ENCODE measurements around the gene DOHH. TPM values are rescaled to one million over a fixed set of nuclear protein-coding genes. Genes with fewer than 3 reads are reported as not detected.

DOHH gene
- total and polyA plus RNA-seq, 4 donors: 1.4 to 12.0 (median 9.2) TPM

GRCh38 chr19:3533563-3534216 is 33.2 kb upstream of the DOHH start:
- Histone ChIP-seq H3K9ac (ENCODE audit: low read depth in 1 of 2, low read length in 2 of 2) (no peak overlapping the region), H3K27ac (ENCODE audit: low read depth in 1 of 2, low read length in 2 of 2) (no peak overlapping the region), H3K9me3 (ENCODE audit: control insufficient read depth in 4 of 4, low read length in 3 of 4) (no peaks in the 10 kb centered on the region), H3K36me3 (ENCODE audit: control insufficient read depth in 4 of 4, insufficient read depth in 3 of 4, low read depth in 1 of 4, low read length in 3 of 4) (peaks cover 8 to 66% (median 29%) of the 10 kb centered on the region in 4 donors), H3K4me3 (ENCODE audit: low read depth in 1 of 3, low read length in 3 of 3) (no peak overlapping the region), H3K4me1 (ENCODE audit: control insufficient read depth in 4 of 4, insufficient read depth in 4 of 4, low read length in 3 of 4) (no peaks in the 10 kb centered on the region), H3K27me3 (ENCODE audit: control insufficient read depth in 4 of 4, insufficient read depth in 4 of 4, low read length in 3 of 4) (no peaks in the 10 kb centered on the region)
- 83% methylated on average over 12 of the region's 12 CpGs for WGBS
- TF ChIP-seq TAF1 (conservative IDR thresholded peaks at IDR 0.05) (no peak), MAX (IDR thresholded peaks at IDR 0.05) (no peak), CTCF (IDR thresholded peaks at IDR 0.05; ENCODE audit: low read depth, low read length, missing input control) (no peak), HNF4G (IDR thresholded peaks at IDR 0.05) (no peak), FOXA2 (IDR thresholded peaks at IDR 0.05) (no peak), RXRA (IDR thresholded peaks at IDR 0.05) (no peak), EGR1 (IDR thresholded peaks at IDR 0.05; ENCODE audit: low read depth in 2 of 2) (no peak), RAD21 (IDR thresholded peaks at IDR 0.05) (no peak), YY1 (IDR thresholded peaks at IDR 0.05) (no peak), HNF4A (conservative IDR thresholded peaks at IDR 0.05) (no peak), SP1 (IDR thresholded peaks at IDR 0.05) (no peak), JUND (IDR thresholded peaks at IDR 0.05) (no peak)
- no peak for DNase-seq (ENCODE audit: low spot score)

- no peak for DNase-seq (ENCODE audit: low spot score)
- Histone ChIP-seq H3K27me3 (ENCODE audit: control insufficient read depth in 4 of 4, insufficient read depth in 4 of 4, low read length in 3 of 4) (no peaks in the 10 kb centered on the region), H3K36me3 (ENCODE audit: control insufficient read depth in 4 of 4, insufficient read depth in 3 of 4, low read depth in 1 of 4, low read length in 3 of 4) (peaks cover 8 to 65% (median 30%) of the 10 kb centered on the region in 4 donors), H3K4me1 (ENCODE audit: control insufficient read depth in 4 of 4, insufficient read depth in 4 of 4, low read length in 3 of 4) (no peaks in the 10 kb centered on the region), H3K27ac (ENCODE audit: low read depth in 1 of 2, low read length in 2 of 2) (no peak overlapping the region), H3K9me3 (ENCODE audit: control insufficient read depth in 4 of 4, low read length in 3 of 4) (no peaks in the 10 kb centered on the region), H3K9ac (ENCODE audit: low read depth in 1 of 2, low read length in 2 of 2) (no peak overlapping the region), H3K4me3 (ENCODE audit: low read depth in 1 of 3, low read length in 3 of 3) (no peak overlapping the region)
- WGBS: 94% methylated on average over 17 of the region's 17 CpGs
- no peak for TF ChIP-seq ZBTB33 (IDR thresholded peaks at IDR 0.05)
- TF ChIP-seq HNF4G (IDR thresholded peaks at IDR 0.05): no peak
- TF ChIP-seq MAX (IDR thresholded peaks at IDR 0.05): no peak
- no peak for TF ChIP-seq REST (IDR thresholded peaks at IDR 0.05)
- no peak for TF ChIP-seq YY1 (IDR thresholded peaks at IDR 0.05)
- TF ChIP-seq FOXA1 (IDR thresholded peaks at IDR 0.05): no peak
- TF ChIP-seq ATF3 (IDR thresholded peaks at IDR 0.05): no peak
- TF ChIP-seq JUND (IDR thresholded peaks at IDR 0.05): no peak
- no peak for TF ChIP-seq SP1 (IDR thresholded peaks at IDR 0.05)
- TF ChIP-seq RXRA (IDR thresholded peaks at IDR 0.05): no peak
Measured at GRCh38 chr19:3533033-3533432, 32.6 kb upstream of the DOHH start.

Measured in liver (tissue), 9 donors.